HG02763 (cell line): ENCODE data around the gene MAEL.

Source experiments
- ATAC-seq: cut with Tn5 transposase; IDR thresholded peaks from one replicate; pipeline ENCODE4 v1.9.1; 2021; ENCODE audit warnings: mild to moderate bottlenecking, moderate library complexity; ENCODE audit not compliant: unreplicated experiment

MAEL gene

DNA sequence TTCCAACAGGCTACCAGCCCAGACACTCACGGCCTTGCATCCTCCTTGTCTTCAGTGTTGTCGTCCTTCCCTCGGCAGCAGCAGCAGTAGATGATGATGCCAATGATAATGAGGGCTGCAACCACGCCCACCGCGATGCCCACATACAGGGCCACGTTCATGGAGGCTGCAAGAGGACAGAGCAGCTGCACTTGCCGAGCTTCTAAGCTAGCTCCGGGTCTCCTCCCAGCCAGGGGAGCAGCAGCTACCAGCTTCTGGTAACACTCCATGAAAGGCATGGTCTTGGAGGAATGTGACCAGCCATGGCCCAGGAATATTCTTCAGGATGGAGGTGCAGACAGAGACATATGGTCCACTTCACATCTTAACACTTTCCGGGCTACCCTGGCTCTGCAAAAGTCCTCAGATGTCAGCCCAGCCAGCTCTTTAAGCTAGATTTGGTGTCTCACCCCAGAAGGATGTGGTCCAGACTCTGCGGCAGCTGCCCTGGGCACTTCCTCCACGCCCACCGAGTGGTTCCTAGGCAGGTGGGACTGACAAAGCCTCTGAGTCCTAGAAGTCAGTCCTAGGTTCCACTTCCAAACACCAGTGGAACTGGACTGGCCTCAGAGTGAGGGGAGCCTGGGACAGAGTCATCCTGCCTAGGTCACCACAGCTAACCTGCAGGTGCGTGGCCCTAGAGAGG is 66.0 kb downstream of the MAEL start:
- ATAC-seq, result no peak

DNA sequence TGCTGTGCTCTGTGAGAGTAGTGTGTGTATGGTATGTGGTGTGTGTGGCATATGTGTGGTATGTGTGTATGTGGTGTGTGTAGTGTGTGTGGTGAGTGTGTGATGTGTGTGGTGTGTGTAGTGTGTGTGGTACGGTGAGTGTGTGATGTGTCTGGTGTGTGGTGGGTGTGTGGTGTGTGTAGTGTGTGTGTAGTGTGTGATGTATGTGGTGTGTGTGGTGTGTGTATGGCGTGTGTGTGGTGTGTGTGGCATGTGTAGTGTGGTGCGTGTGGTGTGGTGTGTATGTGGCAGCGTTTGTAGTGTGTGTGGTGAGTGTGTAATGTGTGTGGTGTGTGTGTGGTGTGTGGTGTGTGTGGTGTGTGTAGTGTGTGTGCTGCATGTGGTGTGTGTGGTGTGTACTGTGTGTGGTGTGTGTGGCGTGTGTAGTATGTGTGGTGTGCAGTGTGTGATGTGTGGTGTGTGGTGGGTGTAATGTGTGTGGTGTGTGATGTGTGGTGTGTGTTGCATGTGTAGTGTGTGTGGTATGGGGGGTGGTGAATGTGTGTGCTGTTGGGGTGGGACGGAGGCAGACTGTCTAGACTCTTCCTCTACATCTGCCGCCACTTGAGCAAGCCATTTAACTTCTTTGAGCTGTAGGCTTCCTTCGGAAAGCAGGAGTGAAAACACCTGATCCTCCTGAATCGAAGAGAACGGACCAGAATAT is 67.6 kb downstream of the MAEL start:
- ATAC-seq, result no peak

DNA sequence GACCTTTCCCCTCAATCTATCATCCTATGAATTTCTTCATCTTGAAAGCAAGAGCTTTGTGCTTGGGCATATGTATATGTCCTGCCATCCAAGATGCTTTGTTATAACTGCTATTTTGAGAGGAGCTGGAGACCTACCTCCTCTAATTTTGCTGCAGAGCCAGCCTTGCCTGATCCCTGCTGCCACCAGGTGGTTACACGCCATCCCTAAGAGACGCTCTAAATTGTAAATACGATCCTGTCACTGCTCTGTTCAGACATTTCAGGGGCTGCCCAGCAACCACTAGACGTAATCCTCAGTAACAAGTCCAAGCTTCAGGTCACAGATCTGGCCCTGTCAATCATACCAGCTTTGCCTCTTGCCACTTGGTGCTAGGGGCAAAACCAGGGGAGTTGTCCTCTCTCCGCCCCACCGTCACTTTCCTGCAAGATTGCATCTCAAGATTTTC is 68.2 kb downstream of the MAEL start:
- peak; percentile 56 for ATAC-seq

DNA sequence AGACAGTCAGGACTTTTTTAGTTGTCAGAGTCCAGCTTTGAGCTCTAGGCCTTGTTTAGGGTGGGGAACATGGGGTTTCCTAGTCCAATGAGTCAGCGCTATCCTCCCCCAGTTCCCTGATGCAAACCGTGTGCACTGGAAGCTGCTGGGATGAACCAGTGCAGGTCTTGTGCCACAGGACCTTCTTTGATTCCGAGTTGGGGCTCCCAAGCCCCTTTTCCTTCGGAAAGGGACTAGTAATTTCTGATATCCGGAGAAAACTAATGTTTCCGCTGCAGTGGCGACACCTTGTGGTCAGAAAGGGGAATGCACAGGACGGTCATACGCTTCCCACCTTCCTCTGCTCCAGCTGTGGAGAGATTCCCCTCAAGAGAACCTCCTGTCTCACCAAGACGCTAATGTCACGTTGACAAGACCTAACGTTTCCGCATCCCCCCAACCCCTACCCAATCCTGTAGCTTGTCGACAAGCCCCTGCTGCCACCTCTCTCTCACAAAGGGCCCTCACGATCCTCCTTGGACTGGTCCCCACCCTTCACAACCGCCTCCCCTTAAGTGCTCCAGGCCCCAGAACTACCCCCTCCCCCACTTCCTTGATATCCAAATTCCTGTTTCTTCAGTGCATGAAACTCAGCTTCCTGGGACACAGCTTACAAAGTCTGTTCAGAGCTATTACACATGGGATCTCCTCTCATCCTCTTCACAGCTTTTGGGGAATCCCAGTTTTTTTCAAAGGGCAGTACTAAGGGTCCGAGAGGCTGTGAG is 70.1 kb downstream of the MAEL start:
- ATAC-seq, result peak; percentile 42

DNA sequence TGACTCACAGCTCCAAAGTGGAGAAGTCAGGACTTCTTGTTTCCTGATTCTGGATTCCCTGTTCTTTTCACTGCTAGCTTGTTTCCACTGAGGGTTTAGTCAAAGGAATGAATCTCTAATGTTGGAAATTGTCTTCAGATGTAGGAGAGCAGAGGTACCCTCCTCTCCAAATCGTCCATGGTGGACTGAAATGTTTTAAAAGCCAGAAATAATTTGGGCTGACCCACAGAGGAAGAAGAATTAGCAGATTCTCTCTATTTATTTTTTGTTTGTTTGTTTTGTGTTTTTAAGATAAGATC is 70.7 kb downstream of the MAEL start:
- no peak for ATAC-seq

DNA sequence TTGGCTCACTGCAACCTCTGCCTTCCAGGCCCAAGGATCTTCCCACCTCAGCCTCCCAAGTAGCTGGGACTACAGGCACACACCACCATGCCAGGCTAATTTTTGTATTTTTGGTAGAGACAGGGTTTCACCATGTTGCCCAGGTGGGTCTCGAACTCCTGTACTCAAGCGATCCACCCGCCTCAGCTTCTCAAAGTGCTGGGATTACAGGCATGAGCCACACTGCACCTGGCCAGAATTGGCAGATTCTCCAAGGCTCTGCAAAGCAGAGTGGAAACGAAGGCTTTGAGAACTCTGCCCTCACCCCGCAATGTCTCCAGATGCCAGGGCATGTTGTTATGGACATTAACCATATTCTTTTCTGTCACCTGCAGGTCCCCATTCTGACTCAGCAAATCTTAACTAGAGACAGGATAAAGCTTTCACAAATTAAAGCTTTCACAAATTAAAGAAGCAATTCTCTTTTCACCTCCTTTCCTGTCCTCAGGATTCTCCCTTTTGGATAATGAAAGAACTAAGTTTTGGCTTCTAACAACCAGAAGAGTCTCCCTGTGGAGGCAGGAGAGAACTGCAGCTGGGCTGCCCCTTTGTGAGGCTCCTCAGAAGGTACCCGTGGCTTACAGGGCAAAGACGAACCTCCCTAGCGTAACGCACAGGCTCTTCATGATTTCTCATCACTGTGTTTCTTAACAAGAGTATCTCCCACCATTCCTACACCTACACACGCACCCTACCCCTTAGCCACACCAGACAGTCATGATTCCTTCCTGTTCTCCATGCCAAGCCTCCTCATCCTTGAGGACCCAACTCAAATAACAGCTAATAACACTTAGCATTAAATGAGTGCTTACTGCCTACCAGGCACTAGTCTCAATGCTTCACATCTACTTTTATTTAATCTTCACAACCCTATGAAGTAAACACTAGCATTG is 71.3 kb downstream of the MAEL start:
- ATAC-seq, result no peak

DNA sequence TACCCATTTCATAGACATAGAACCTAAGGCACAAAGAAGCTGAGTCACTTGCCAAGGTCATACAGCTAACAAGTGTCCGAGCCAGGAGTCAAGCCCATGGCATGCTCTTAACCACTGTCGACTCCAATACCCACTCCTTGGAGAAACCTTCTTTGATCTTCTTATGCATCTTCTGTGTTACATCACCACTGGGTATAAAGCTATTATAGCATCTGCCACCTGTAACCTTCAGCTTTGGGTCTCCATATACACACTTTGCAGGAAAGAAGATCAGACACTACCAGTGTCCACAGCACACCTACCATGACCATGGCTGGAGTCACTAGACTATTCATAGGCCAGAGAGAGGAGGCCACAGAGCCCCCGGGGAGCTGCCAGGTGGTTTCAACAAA is 72.0 kb downstream of the MAEL start:
- no peak for ATAC-seq

DNA sequence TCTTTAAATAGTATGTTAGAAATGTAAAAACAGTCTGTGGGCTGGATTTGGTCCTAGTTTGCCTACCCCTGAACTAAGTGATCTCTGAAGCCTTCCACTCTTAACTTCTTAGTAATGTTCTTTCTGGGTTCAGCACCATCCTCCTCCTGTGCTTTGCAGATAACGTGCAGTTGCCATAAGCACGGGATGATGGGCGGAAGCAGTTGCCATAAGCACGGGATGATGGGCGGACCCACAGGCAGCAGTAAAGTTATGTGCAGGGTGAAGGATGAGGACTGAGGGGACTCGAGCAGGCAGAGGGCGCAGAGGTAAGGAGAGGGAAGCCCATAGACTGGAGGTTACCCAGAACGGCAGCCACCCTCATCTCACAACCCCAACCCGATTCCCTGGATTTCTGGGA is 75.5 kb downstream of the MAEL start:
- no peak for ATAC-seq

DNA sequence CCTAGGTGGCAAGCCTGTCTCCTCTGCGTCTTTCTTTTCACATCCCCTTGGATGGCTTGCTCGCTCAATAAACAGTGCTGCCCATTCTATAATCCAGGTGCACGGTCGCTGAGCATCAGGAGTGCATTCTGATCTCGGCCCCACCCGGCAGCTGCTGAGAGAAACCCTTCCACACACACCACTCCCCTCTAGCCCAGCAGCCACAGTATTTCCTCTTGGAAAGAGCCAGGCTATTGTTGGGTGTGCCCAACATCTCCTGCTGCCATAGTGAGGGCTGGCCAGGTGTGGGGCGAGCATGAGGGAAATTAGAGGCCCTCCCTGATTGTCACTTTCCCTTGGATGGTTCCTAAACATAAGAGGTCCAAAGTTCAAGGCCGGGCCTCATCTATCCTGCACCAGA is 76.4 kb downstream of the MAEL start:
- ATAC-seq, result no peak

DNA sequence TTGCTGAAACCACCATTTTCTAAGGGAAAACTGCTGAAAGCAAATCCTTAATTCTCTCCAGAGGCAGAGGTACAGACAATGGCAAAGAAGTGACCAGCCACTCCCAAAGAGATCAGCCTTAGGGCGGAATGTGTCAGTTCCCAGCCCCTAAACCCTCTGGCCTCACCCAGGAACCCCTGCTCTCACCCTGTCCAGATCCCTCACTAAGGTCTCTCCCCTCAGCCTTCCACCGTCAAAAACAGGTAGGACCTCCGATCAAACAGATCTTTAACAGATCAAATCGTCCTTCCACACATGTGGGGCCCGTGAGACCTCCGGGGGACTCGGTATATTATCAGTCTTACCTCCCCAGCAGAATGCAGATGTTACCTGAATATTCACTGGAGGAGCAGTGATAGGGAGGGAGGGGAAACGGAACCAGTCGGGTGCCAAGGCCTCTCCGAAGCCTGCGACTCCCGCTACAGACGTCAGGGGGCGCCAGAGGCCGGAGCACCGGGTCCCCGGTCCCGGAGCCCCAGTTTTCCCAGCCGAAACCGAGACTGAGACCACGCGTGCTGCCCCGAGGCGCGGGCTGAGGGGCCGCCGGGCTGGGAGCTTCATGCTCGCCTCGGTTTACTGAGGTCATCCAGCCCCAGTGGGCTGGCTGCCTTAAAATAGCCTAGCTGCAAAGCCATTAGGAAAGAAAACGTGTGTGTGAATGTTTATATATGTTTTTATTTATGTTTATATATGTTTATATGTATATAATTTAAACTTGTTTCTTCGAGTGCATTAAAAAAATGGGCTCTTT is 77.4 kb downstream of the MAEL start:
- peak; percentile 58 for ATAC-seq

DNA sequence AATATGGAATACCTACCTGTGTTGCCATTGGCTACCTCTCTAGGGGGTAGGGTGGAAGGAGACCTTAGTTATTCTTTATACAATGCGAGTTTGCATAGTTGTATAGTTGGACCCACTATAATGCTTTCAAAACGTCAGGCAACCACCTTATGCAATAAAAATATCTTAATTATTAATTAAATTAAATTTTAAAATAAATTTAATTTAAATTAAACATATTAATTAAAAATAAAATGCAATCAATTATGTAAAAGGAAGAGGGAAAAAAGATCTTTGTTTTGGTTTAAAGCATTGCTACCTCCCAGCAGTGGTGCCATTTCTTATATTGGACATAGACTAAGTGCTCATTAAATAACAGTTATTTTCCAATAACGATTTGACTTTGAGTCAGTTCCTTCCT is 78.8 kb downstream of the MAEL start:
- no peak for ATAC-seq

DNA sequence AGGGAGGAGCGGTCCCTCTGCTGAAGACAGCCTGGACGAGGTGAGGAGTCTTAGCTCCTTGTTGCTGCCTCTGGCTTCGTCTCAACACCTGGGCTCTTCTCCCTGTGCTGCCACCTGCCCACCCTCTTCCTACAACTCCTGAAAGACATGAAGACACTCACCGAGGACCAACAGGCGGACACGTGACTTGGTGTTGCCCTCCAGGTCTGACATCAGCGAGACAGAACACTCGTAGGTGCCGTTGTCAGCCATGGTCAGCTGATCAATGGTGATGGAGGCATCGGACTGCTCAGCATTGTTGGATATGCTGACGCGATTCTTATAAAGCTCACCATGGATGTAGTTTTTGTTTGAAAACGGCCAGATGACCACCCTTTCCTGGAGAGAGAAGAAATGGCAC is 79.7 kb downstream of the MAEL start:
- ATAC-seq, result no peak

DNA sequence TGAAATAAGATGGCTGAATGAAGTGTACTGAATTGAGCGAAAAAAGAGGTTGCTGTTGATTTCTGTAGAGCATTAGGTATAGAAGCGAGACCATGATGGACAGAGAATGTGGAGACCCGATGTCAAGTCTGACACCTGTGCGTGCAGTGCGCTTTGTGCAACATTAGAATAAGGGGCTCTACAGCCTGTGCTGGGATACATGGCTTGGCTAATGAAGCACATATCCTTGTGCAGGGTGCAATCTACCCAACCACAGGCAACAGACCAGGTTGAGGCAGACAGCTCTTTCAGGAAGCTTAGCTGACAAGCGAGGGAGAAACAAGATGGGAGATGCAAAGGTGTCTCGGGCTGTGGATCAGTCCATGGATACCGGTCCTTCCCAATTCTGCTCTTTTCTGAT is 82.2 kb downstream of the MAEL start:
- ATAC-seq, result no peak
